H1 (cell line): ENCODE measurements around the gene ATPAF2. TPM values are rescaled to one million over a fixed set of nuclear protein-coding genes. Genes with fewer than 3 reads are reported as not detected.

Source experiments
- CHD1 ChIP-seq: IDR thresholded peaks from 2 replicates; pipeline ENCODE4 v1.6.1; 2012; ENCODE audit warnings: low read depth, low read length, improper control_type of control experiment
- CHD7 ChIP-seq: fragments of 300-600 bp; sonication (generic); IDR thresholded peaks from 2 replicates; pipeline ENCODE4 v1.7.1; 2012; ENCODE audit warnings: low read length, moderate library complexity, mild to moderate bottlenecking, inconsistent platforms; ENCODE audit not compliant: insufficient replicate concordance
- SIN3A ChIP-seq, 2 experiments: IDR thresholded peaks in 1 of 2; conservative IDR thresholded peaks in 1 of 2; 2 replicates each; pipeline ENCODE4 v1.6.1; 2011 to 2012; ENCODE audit warnings: low read length in 2 of 2, improper control_type of control experiment in 1 of 2, low read depth in 1 of 2, mild to moderate bottlenecking in 1 of 2
- polyA plus RNA-seq, 7 experiments: library from polyadenylated mRNA; depleted of rRNA in 3 of 7; stranded (reverse) in 5 of 7; unstranded in 2 of 7; fragments of >200 nt in 5 of 7; fragments of 200-250 nt in 2 of 7; gene quantifications; 1 replicate in 5 of 7; 2 replicates in 1 of 7; 4 replicates in 1 of 7; pipeline versions ENCODE4 v1.2.1 to v1.2.3, GENCODE V29; 2011 to 2013; ENCODE audit warnings: missing spikeins in 2 of 7, mixed read lengths in 2 of 7
- total RNA-seq: library from RNA; stranded (reverse); fragmentation: NEBNext Ultra II Directional; extraction: Animal tissue kit (Norgen Biotek cat#: 25700); gene quantifications from 2 replicates; pipeline ENCODE4 v1.2.1, GENCODE V29; 2021

Gene ATPAF2
- total and polyA plus RNA-seq, 2 of the 8 experiments (the other 6 are each of a cell fraction or from before 2014, with no cell fraction given), result 19.6 to 22.9 TPM

- no peak for TF ChIP-seq CHD7
- no peak for TF ChIP-seq SIN3A (conservative IDR thresholded peaks at IDR 0.05 in 1 of 2, IDR thresholded peaks at IDR 0.05 in 1 of 2; ENCODE audit: low read depth in 1 of 2, low read length in 2 of 2)
- TF ChIP-seq CHD1, result no peak
Observed at GRCh38 chr17:18000030-18000408, 38.9 kb downstream of the ATPAF2 start (continued).
